Pons (tissue), 1 donor: ENCODE measurements around the gene SMC3.

Experiments
- DNase-seq: peaks from one replicate; pipeline ENCODE4 v3.0.0-alpha.2; 2016; ENCODE audit warnings: low spot score

Gene SMC3

DNA sequence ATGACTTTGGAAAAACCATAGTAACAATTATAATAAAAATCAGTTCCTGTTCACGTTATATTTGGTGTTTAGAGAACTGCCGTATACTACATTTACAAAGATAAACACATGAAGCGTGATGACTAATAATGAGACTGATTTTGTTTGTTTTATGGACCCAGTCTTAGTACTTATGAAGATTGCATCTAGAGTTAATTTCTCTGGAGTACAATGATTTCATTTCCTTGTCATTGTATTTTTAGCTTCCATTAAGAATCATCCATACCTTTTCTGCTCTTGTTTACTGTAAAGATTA lies 79.6 kb downstream of the SMC3 start:
- no peak for DNase-seq

DNA sequence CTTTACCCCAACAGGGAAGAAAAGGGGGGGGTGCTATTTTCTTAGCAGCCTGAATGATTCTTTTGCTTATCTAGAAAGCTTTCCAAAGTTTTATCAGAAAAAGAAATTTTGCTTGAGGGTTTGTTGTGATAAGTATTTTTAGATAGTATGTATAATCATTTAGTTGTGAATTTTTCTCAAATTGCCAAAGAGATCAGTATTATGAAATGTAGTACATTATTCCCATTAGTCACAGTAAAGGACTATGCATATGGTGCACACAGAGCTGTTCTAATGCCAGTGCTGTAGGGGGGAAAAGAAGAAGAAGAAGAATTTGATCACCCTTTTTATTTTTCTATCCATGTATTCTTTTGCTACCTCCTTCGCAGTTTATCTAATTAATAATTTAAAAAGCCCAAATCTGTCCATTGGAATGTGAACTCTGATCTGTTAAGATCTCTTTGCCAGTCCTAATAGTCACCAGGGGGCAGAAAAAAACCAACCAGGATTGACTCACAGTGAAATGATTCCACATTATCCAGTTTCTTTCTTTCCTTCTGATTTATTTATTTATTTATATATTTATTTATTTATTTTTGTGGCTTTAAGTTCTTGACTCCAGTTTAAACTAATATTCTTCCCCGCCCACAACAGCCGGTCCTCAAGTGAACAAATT lies 81.3 kb downstream of the SMC3 start:
- DNase-seq = no peak

DNA sequence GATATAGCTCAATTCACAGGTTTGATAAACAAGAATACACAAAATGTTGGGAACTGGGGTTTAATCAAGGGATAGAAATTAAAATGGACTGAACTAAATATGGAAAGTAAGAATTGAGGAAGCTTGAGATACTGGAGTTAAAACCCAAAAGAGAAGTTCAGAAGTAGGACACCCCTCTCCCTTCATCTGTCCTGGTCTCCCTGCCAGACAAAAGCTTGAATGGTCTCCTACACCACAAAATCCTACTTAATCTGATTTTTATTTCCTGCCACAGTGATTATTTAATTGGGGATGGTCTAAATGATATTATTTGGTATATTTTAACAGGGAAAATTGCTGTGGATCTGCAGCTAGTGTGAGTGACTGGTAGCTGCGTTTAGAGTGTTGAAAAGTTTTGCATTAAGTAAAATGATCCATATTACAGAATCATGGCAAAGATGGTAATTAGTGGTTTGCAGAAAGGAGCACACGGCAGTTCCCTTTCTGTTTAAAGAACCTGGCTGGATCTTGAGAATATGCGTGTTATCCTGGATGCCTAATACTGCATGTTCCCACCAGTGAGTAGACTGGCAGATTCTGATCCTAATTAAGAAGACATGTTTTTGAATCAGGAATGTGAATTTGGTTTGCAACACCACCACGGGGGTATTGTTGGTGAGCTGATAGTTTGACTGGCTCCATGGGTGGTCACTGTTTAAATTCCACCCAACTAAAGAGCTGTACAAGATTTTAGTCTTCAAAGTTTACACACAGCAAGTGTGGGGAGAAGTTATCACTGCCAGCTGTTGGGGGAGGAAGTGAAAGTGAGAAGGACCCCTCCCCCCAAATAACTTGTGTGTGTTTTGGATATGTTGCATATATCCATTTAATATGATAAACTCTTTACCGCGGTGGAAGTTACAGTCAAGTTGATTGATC lies 82.1 kb downstream of the SMC3 start:
- no peak for DNase-seq

DNA sequence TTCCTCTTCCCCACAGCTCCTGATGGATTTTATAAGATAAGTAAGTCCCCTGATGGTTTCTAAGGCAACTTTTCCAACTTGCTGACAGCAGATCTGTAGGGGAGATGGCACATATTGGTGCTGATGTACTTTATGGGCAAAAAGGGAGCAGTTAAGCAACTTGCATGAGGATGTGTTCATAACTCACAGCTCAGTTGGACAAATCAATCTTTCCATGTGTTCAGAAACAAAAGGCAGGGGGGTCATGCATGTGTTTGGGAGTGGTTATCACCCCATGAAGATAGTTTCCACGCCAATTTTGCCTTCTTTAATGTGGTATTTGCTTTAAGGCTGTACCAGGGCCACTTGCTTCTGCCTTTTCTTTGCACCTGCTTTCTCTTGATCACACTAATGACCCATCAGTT lies 82.8 kb downstream of the SMC3 start:
- no peak for DNase-seq

DNA sequence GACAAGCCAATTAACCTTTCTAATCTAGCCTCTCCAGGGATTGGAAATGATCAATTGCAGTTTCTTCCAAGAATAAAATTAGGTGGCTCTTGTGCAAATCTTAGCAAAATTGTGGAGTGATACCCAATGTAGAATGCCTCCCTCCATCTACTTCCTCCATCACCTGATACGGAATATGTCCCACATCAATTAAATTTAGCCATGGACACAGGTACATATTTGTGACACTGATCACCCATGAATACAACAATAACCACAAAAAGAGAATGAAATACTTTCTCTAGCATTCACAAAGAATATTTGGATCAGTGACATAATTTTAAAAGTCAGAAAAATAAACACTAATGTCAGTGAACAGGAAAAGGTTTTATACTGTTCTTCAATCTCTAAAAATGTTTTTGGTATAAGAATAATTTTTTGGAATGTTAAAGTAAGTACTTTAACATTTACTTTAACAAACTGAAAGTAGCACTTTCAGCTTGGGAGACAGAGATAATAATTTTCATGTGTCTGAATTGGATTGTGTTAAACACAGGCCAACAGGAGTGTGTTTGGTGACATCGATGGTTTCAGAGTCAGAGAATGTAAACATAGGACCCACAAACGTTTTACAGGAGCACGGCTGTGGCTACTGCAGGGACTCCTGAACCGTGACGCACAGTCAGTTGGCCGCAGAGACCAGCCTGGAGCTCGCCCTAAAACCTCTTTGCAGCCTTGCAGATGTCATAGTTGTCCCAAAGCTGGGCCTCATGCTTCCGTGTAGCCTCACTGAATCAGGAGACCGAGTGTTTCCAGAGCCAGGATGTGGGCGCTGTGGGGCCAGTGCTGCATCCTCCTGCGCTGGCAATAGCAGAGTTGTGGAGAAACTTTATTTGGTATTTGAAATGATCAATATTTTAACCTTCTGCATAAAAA lies 83.8 kb downstream of the SMC3 start:
- DNase-seq = no peak

DNA sequence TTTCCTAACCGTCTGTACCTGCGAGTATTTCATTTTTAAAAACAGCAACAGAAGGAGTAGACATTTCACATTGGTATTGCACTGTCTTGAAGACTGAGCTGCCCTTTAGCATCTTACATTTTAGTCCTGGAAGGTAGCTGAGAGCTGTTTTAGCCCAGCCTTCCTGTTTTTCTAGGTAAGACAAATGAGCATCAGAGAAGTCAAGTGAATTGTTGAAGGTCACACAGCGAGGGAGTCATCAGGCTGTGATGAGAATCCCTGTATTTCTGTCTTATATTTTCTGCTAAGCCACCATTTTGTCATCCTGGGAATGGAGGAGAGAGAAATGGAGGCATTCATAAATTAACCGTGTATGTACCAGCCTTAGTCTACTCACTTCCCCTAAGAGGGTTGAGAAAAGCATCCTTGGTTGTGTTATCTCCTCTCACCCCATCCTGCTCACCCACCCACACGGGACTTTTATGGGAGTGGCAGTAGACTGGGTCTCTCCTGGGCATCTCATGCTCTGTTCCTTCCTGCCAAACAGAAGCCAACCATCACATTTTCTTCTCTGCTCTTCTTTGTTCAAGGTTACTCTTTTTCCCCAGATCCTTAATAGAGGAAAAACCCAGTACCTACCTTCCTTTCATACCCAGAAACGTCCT lies 85.1 kb downstream of the SMC3 start:
- no peak for DNase-seq
